ENCODE measurements around the gene SLC25A53.

- TF ChIP-seq CTCF (IDR thresholded peaks at IDR 0.05) (no peak), POLR2A (IDR thresholded peaks at IDR 0.05) (no peak), POLR2AphosphoS5 (IDR thresholded peaks at IDR 0.05) (no peak), EP300 (IDR thresholded peaks at IDR 0.05; ENCODE audit: low read depth) (no peak)
These were observed 48.7 kb upstream of the SLC25A53 start for GRCh38 chrX:104205548-104205947.

All from transverse colon (tissue), 4 donors.